OCI-LY7 (cell line): ENCODE measurements around the gene SDC3. TPM values are rescaled to one million over a fixed set of nuclear protein-coding genes. Genes with fewer than 3 reads are reported as not detected.

Experiments
- BruUV-seq: library from RNA; stranded (reverse); fragments of 400-500 nt; replicated peaks from 2 replicates; lab custom pipeline; 2021; lab: Mats Ljungman, UMichigan
- CTCF ChIA-PET: fragments of 300-600 bp; sonication (Branson Sonifier 250); formaldehyde crosslinking; loops from one replicate; lab custom pipeline; 2022; ENCODE audit warnings: antibody characterized with exemption; ENCODE audit not compliant: unreplicated experiment; lab: Charles Lee
- POLR2A ChIA-PET: fragments of 300-600 bp; sonication (Branson Sonifier 250); formaldehyde crosslinking; loops from one replicate; lab custom pipeline; 2022; ENCODE audit warnings: antibody characterized with exemption; lab: Charles Lee
- DNase-seq: peaks from one replicate; pipeline ENCODE4 v3.0.0-alpha.2; 2015; ENCODE audit warnings: low spot score
- H2AFZ ChIP-seq: fragments of 200-600 bp; sonication (generic), shearing (Covaris generic); 2 replicates; pipeline ENCODE4 v1.6.1; 2014; ENCODE audit warnings: mild to moderate bottlenecking, antibody characterized with exemption, low read length, moderate library complexity
- H3K27ac ChIP-seq: fragments of 200-600 bp; sonication (generic); 2 replicates; pipeline ENCODE4 v1.5.1; 2014; ENCODE audit warnings: mixed run types, low read depth, mild to moderate bottlenecking, moderate library complexity, low read length, inconsistent platforms; ENCODE audit not compliant: poor library complexity, severe bottlenecking
- H3K36me3 ChIP-seq: fragments of 200-600 bp; sonication (generic); 2 replicates; pipeline ENCODE4 v1.6.1; 2014; ENCODE audit warnings: mild to moderate bottlenecking, antibody characterized with exemption, low read length, moderate library complexity, mixed read lengths; ENCODE audit not compliant: insufficient read depth
- H3K4me1 ChIP-seq: fragments of 200-600 bp; sonication (generic); 2 replicates; pipeline ENCODE4 v1.5.1; 2014; ENCODE audit warnings: mild to moderate bottlenecking, low read length; ENCODE audit not compliant: insufficient read depth, poor library complexity, severe bottlenecking
- H3K4me2 ChIP-seq: fragments of 200-600 bp; sonication (generic); 2 replicates; pipeline ENCODE4 v1.6.1; 2014; ENCODE audit warnings: mild to moderate bottlenecking, low read length
- H3K4me3 ChIP-seq: fragments of 200-600 bp; sonication (generic); 2 replicates; pipeline ENCODE4 v1.5.1; 2014; ENCODE audit warnings: mild to moderate bottlenecking, low read depth, low read length; ENCODE audit not compliant: poor library complexity, severe bottlenecking
- H3K79me2 ChIP-seq: fragments of 200-600 bp; sonication (generic); 2 replicates; pipeline ENCODE4 v1.6.1; 2016; ENCODE audit warnings: low read depth, mild to moderate bottlenecking, low read length, moderate library complexity, mixed read lengths; ENCODE audit not compliant: insufficient read depth
- H3K9me2 ChIP-seq: fragments of 200-600 bp; sonication (generic); 2 replicates; pipeline ENCODE4 v1.6.1; 2016; ENCODE audit warnings: mild to moderate bottlenecking, low read length, mixed read lengths; ENCODE audit not compliant: insufficient read depth
- H3K9me3 ChIP-seq: fragments of 200-600 bp; sonication (generic); 2 replicates; pipeline ENCODE4 v1.6.1; 2014; ENCODE audit warnings: mild to moderate bottlenecking, mixed run types, low read length, mixed read lengths
- H4K20me1 ChIP-seq: fragments of 200-600 bp; sonication (generic); 2 replicates; pipeline ENCODE4 v1.6.1; 2014; ENCODE audit warnings: mild to moderate bottlenecking, antibody characterized with exemption, low read length, moderate library complexity, mixed read lengths; ENCODE audit not compliant: insufficient read depth
- EZH2phosphoT487 ChIP-seq: fragments of 200-600 bp; sonication (generic); IDR thresholded peaks from 2 replicates; pipeline ENCODE4 v1.6.1; 2018; ENCODE audit warnings: low read depth, borderline replicate concordance, mild to moderate bottlenecking, mixed run types, antibody characterized with exemption, low read length, moderate library complexity, mixed read lengths
- intact Hi-C: fragments of 100-400 bp; cut with micrococcal nuclease; formaldehyde crosslinking; loops from one replicate; pipeline ENCODE4 v1.10.0; 2022; ENCODE audit not compliant: unreplicated experiment
- total RNA-seq, 2 experiments: library from RNA; depleted of rRNA in 1 of 2; stranded (reverse); fragments of >200 nt in 1 of 2; shearing (Covaris generic) in 1 of 2; gene quantifications; 2 replicates each; pipeline ENCODE4 v1.2.3, GENCODE V29; 2014 to 2022
- TF ChIP-seq, protein P1 (sequence below): fragments of 200-600 bp; sonication (generic); conservative IDR thresholded peaks from 2 replicates; pipeline ENCODE4 v1.5.1; 2014; ENCODE audit warnings: mild to moderate bottlenecking, antibody characterized with exemption, low read length, moderate library complexity, mixed read lengths

Gene SDC3
- total RNA-seq, 2 experiments from 2014 or later, result not detected

DNA sequence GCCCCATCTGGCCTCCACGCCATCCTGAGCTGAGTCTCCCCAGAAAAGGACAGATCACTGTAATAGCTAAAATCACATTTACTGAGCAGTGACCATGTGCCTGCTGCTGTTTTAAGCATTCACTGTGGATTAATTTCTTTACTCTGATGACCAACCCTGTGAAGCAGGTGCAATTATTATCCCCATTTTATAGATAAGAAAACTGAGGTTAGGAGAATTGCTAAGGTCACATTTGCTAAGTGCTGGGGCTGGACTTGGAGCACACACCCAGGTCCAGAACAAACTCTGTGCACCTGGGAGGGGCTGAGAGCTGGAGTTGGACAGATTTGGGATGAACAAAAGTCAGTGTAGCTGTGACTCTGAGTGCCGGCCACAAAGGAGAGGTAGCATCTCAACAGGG, 58.0 kb downstream of the SDC3 start:
- DNase-seq, result no peak
- no peak overlapping the region for H3K4me3 ChIP-seq
- CTCF ChIA-PET, result interaction anchor here (0.7 kb wide), 1 partner anchor 16 kb away, joined by 3 read pairs; no protein-coding TSS in a partner anchor
- H3K9me3 ChIP-seq, result no peaks in the 10 kb centered on the region
- H3K79me2 ChIP-seq, result no peaks in the 10 kb centered on the region
- peak overlapping the region; percentile 21; the same call in 1 of the 2 replicates for H2AFZ ChIP-seq
- H3K27ac ChIP-seq, result no peak overlapping the region
- TF ChIP-seq EZH2phosphoT487, result no peak
- TF ChIP-seq, protein P1, sequence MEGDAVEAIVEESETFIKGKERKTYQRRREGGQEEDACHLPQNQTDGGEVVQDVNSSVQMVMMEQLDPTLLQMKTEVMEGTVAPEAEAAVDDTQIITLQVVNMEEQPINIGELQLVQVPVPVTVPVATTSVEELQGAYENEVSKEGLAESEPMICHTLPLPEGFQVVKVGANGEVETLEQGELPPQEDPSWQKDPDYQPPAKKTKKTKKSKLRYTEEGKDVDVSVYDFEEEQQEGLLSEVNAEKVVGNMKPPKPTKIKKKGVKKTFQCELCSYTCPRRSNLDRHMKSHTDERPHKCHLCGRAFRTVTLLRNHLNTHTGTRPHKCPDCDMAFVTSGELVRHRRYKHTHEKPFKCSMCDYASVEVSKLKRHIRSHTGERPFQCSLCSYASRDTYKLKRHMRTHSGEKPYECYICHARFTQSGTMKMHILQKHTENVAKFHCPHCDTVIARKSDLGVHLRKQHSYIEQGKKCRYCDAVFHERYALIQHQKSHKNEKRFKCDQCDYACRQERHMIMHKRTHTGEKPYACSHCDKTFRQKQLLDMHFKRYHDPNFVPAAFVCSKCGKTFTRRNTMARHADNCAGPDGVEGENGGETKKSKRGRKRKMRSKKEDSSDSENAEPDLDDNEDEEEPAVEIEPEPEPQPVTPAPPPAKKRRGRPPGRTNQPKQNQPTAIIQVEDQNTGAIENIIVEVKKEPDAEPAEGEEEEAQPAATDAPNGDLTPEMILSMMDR, result no peak
- H3K9me2 ChIP-seq, result no peaks in the 10 kb centered on the region
- H3K4me2 ChIP-seq, result peak overlapping the region; percentile 46; the same call in 1 of the 2 replicates
- no peaks in the 10 kb centered on the region for H4K20me1 ChIP-seq
- H3K4me1 ChIP-seq, result peaks cover 20% of the 10 kb centered on the region
- intact Hi-C loops, result no loop called here
- no peaks in the 10 kb centered on the region for H3K36me3 ChIP-seq
- POLR2A ChIA-PET, result no interaction called here
- no TSS peak for BruUV-seq

DNA sequence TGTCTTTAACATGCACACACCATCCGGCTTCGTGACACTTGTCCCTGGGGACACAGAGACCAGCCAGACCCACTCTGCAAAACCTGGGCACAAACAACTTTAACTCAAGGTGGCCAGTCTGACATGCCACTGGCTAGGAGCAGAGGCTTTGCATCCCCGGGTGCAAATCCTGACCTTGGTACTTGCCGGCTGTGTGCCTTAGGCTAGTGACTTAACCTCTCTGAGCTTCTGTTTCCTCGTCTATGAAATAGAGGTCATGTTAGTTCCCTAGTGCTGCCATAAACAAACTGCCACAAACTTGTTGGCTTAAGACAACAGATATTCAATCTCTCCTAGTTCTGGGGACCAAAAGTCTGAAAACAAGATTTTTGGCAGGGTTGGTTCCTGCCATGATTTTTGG, 60.4 kb downstream of the SDC3 start:
- Histone ChIP-seq H3K9me2 (no peaks in the 10 kb centered on the region), H2AFZ (no peak overlapping the region), H3K27ac (no peak overlapping the region), H3K9me3 (no peaks in the 10 kb centered on the region), H3K79me2 (no peaks in the 10 kb centered on the region), H3K4me2 (no peak overlapping the region), H3K36me3 (no peaks in the 10 kb centered on the region), H3K4me1 (peaks cover 13% of the 10 kb centered on the region), H3K4me3 (no peak overlapping the region), H4K20me1 (no peaks in the 10 kb centered on the region)
- BruUV-seq, result no TSS peak
- POLR2A ChIA-PET, result interaction anchor here (0.9 kb wide), 1 partner anchor 129 kb away, joined by 3 read pairs; no protein-coding TSS in a partner anchor
- intact Hi-C loops, result no loop called here
- CTCF ChIA-PET, result no interaction called here
- TF ChIP-seq, protein P1, result no peak
- no peak for TF ChIP-seq EZH2phosphoT487
- no peak for DNase-seq

GRCh38 chr1:30847358-30847972, 61.1 kb downstream of the SDC3 start:
- H3K27ac ChIP-seq, result no peak overlapping the region
- no TSS peak for BruUV-seq
- no peak overlapping the region for H2AFZ ChIP-seq
- CTCF ChIA-PET, result no interaction called here
- H3K4me3 ChIP-seq, result no peak overlapping the region
- no peaks in the 10 kb centered on the region for H3K36me3 ChIP-seq
- H4K20me1 ChIP-seq, result no peaks in the 10 kb centered on the region
- no peaks in the 10 kb centered on the region for H3K9me2 ChIP-seq
- no peak for DNase-seq
- intact Hi-C loops, result no loop called here
- POLR2A ChIA-PET, result no interaction called here
- H3K9me3 ChIP-seq, result no peaks in the 10 kb centered on the region
- no peaks in the 10 kb centered on the region for H3K79me2 ChIP-seq
- H3K4me2 ChIP-seq, result no peak overlapping the region
- no peak for TF ChIP-seq EZH2phosphoT487
- TF ChIP-seq, protein P1, result no peak
- H3K4me1 ChIP-seq, result peaks cover 13% of the 10 kb centered on the region
